ENCODE measurements around the gene CDCA7L.

DNA sequence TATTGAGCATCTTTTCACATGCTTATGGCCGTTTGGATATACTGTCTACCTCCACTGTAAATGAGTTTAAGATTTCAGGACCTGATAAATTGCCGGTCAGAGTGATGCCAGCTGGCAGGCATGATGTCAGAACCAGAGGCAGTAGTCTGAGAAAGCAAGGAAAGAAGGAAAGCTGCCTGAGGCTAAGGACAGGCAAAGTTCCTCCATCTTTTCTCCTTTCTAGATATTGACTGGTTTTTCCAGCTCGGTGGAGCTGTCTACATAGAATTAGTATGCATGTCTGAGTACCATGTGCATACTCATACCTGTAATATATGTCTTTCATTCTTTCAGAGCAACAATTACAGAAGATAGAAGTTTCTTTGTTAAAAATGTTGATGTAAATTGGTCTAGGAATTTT lies 52.3 kb downstream of the CDCA7L start:
- no peak for TF ChIP-seq YY1 (IDR thresholded peaks at IDR 0.05; ENCODE audit: extremely low read depth, insufficient replicate concordance, low read depth, low read length)
- no peak for TF ChIP-seq ZNF274 (IDR thresholded peaks at IDR 0.05; ENCODE audit: low read depth, low read length)
- TF ChIP-seq, protein P1, sequence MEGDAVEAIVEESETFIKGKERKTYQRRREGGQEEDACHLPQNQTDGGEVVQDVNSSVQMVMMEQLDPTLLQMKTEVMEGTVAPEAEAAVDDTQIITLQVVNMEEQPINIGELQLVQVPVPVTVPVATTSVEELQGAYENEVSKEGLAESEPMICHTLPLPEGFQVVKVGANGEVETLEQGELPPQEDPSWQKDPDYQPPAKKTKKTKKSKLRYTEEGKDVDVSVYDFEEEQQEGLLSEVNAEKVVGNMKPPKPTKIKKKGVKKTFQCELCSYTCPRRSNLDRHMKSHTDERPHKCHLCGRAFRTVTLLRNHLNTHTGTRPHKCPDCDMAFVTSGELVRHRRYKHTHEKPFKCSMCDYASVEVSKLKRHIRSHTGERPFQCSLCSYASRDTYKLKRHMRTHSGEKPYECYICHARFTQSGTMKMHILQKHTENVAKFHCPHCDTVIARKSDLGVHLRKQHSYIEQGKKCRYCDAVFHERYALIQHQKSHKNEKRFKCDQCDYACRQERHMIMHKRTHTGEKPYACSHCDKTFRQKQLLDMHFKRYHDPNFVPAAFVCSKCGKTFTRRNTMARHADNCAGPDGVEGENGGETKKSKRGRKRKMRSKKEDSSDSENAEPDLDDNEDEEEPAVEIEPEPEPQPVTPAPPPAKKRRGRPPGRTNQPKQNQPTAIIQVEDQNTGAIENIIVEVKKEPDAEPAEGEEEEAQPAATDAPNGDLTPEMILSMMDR (IDR thresholded peaks at IDR 0.05 in 2 of 3, conservative IDR thresholded peaks at IDR 0.05 in 1 of 3; ENCODE audit: borderline replicate concordance in 1 of 3, insufficient read depth in 1 of 3, low read depth in 2 of 3, low read length in 2 of 3) = no peak
- TF ChIP-seq, protein P2, sequence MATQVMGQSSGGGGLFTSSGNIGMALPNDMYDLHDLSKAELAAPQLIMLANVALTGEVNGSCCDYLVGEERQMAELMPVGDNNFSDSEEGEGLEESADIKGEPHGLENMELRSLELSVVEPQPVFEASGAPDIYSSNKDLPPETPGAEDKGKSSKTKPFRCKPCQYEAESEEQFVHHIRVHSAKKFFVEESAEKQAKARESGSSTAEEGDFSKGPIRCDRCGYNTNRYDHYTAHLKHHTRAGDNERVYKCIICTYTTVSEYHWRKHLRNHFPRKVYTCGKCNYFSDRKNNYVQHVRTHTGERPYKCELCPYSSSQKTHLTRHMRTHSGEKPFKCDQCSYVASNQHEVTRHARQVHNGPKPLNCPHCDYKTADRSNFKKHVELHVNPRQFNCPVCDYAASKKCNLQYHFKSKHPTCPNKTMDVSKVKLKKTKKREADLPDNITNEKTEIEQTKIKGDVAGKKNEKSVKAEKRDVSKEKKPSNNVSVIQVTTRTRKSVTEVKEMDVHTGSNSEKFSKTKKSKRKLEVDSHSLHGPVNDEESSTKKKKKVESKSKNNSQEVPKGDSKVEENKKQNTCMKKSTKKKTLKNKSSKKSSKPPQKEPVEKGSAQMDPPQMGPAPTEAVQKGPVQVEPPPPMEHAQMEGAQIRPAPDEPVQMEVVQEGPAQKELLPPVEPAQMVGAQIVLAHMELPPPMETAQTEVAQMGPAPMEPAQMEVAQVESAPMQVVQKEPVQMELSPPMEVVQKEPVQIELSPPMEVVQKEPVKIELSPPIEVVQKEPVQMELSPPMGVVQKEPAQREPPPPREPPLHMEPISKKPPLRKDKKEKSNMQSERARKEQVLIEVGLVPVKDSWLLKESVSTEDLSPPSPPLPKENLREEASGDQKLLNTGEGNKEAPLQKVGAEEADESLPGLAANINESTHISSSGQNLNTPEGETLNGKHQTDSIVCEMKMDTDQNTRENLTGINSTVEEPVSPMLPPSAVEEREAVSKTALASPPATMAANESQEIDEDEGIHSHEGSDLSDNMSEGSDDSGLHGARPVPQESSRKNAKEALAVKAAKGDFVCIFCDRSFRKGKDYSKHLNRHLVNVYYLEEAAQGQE (IDR thresholded peaks at IDR 0.05; ENCODE audit: low read depth) = no peak
